ENCODE data around the gene GGCT.
"Not testable (repeated sequence)": the region's sequence is repeated elsewhere in the genome, so short reads cannot be mapped to it uniquely, and the experiment has no call there.

GGCT gene

GRCh38 chr7:30501264-30501663, 3.4 kb downstream of the GGCT start:
- H3K36me3 ChIP-seq (ENCODE audit: control insufficient read depth, insufficient read depth, low read length), result no peaks in the 10 kb centered on the region
- no peak overlapping the region for H3K9ac ChIP-seq (ENCODE audit: low read length)
- H3K9me3 ChIP-seq (ENCODE audit: control insufficient read depth, low read length), result no peaks in the 10 kb centered on the region
- no peak overlapping the region for H3K4me3 ChIP-seq (ENCODE audit: low read length)
- no peaks in the 10 kb centered on the region for H3K27me3 ChIP-seq (ENCODE audit: control insufficient read depth, insufficient read depth, low read length)
- H3K4me1 ChIP-seq (ENCODE audit: control insufficient read depth, insufficient read depth, low read length), result peaks cover 18% of the 10 kb centered on the region

- no peak overlapping the region for H3K9ac ChIP-seq (ENCODE audit: low read length)
- H3K36me3 ChIP-seq (ENCODE audit: control insufficient read depth, insufficient read depth, low read length), result no peaks in the 10 kb centered on the region
- H3K27me3 ChIP-seq (ENCODE audit: control insufficient read depth, insufficient read depth, low read length), result no peaks in the 10 kb centered on the region
- H3K4me1 ChIP-seq (ENCODE audit: control insufficient read depth, insufficient read depth, low read length), result no peaks in the 10 kb centered on the region
- no peak overlapping the region for H3K4me3 ChIP-seq (ENCODE audit: low read length)
- no peaks in the 10 kb centered on the region for H3K9me3 ChIP-seq (ENCODE audit: control insufficient read depth, low read length)
These were observed 11.4 kb downstream of the GGCT start for GRCh38 chr7:30493228-30493627.

DNA sequence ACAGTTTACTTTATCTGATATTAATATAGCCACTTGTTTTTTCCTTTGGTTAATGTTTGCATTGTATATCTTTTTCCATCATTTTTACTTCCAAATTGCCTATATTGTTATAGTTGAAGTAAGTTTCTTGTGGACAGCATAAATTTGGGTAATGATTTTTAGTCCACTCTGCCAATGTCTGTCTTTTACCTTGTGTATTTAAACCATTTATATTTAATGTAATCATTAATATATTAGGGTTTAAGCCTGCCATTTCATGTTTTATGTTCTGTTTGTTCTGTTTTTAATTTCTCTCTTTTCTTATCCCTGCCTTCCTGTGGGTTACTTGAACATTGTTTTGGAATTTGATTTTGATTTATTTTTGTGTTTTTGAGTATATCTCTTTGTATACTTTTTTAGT, 13.2 kb downstream of the GGCT start:
- H3K4me3 ChIP-seq (ENCODE audit: low read length), result no peak overlapping the region
- H3K9ac ChIP-seq (ENCODE audit: low read length), result no peak overlapping the region
- H3K27me3 ChIP-seq (ENCODE audit: control insufficient read depth, insufficient read depth, low read length), result no peaks in the 10 kb centered on the region
- H3K36me3 ChIP-seq (ENCODE audit: control insufficient read depth, insufficient read depth, low read length), result no peaks in the 10 kb centered on the region
- no peaks in the 10 kb centered on the region for H3K9me3 ChIP-seq (ENCODE audit: control insufficient read depth, low read length)
- H3K4me1 ChIP-seq (ENCODE audit: control insufficient read depth, insufficient read depth, low read length), result no peaks in the 10 kb centered on the region

DNA sequence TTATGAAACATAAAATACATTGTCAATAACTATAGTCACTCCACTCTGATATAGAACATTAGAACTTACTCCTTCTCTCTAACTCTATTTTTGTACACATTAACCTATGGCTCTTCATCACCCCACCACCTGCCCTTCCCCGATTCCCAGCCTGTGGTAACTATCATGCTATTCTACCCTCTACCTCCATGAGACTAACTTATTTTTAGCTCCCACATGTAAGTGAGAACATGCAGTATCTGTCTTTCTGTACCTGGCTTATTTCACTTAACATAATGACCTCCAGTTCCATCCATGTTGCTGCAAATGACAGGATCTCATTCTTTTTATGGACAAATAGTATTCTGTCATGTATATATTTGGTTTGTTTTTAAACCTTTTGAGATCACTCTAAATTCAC, 17.3 kb downstream of the GGCT start:
- Histone ChIP-seq H3K9ac (ENCODE audit: low read length) (no peak overlapping the region), H3K36me3 (ENCODE audit: control insufficient read depth, insufficient read depth, low read length) (no peaks in the 10 kb centered on the region), H3K9me3 (ENCODE audit: control insufficient read depth, low read length) (no peaks in the 10 kb centered on the region), H3K4me1 (ENCODE audit: control insufficient read depth, insufficient read depth, low read length) (no peaks in the 10 kb centered on the region), H3K4me3 (ENCODE audit: low read length) (no peak overlapping the region), H3K27me3 (ENCODE audit: control insufficient read depth, insufficient read depth, low read length) (no peaks in the 10 kb centered on the region)

DNA sequence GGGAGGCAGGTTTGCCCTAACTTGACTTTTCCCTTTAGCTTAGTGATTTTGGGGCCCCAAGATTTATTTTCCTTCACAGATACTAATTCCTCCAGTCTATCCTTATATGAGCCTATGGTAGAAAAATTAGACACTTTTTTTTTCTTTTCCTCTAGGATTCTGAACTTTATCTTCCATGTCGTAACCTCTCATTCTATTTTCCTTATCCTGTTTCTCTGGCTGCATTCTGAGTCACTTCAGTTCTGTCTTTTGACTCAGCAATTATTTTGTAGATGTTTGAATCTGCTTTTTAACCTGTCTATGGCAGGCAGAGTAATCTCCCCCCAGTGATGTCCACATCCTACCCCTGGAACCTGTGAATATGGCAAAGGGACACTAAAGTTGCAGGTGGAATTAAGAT, 19.0 kb downstream of the GGCT start:
- no peak overlapping the region for H3K4me3 ChIP-seq (ENCODE audit: low read length)
- H3K27me3 ChIP-seq (ENCODE audit: control insufficient read depth, insufficient read depth, low read length), result no peaks in the 10 kb centered on the region
- H3K4me1 ChIP-seq (ENCODE audit: control insufficient read depth, insufficient read depth, low read length), result no peaks in the 10 kb centered on the region
- no peaks in the 10 kb centered on the region for H3K36me3 ChIP-seq (ENCODE audit: control insufficient read depth, insufficient read depth, low read length)
- H3K9ac ChIP-seq (ENCODE audit: low read length), result no peak overlapping the region
- H3K9me3 ChIP-seq (ENCODE audit: control insufficient read depth, low read length), result no peaks in the 10 kb centered on the region

DNA sequence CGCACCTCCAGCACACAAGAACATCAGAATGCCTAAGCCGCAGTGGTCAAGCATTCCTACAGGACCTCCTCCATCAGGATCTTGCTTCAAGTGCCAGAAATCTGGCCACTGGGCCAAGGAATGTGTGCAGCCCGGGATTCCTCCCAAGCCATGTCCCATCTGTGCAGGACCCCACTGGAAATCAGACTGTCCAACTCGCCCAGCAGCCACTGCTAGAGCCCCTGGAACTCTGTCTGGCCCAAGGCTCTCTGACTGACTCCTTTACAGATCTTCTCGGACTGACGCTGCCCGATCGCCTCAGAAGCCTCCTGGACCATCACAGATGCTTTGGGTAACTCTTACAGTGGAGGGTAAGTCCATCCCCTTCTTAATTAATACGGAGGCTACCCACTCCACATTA, 23.2 kb downstream of the GGCT start:
- peaks cover 15% of the 10 kb centered on the region for H3K4me1 ChIP-seq (ENCODE audit: control insufficient read depth, insufficient read depth, low read length)
- not testable (repeated sequence) for H3K4me3 ChIP-seq (ENCODE audit: low read length); H3K27me3 ChIP-seq (ENCODE audit: control insufficient read depth, insufficient read depth, low read length); H3K9me3 ChIP-seq (ENCODE audit: control insufficient read depth, low read length); H3K36me3 ChIP-seq (ENCODE audit: control insufficient read depth, insufficient read depth, low read length); H3K9ac ChIP-seq (ENCODE audit: low read length)

GRCh38 chr7:30479202-30480120, 25.2 kb downstream of the GGCT start:
- Histone ChIP-seq H3K9ac (ENCODE audit: low read length) (peak overlapping the region; percentile 70), H3K27me3 (ENCODE audit: control insufficient read depth, insufficient read depth, low read length) (no peaks in the 10 kb centered on the region), H3K4me1 (ENCODE audit: control insufficient read depth, insufficient read depth, low read length) (peaks cover 29% of the 10 kb centered on the region), H3K4me3 (ENCODE audit: low read length) (peak overlapping the region; percentile 32), H3K9me3 (ENCODE audit: control insufficient read depth, low read length) (no peaks in the 10 kb centered on the region), H3K36me3 (ENCODE audit: control insufficient read depth, insufficient read depth, low read length) (no peaks in the 10 kb centered on the region)

DNA sequence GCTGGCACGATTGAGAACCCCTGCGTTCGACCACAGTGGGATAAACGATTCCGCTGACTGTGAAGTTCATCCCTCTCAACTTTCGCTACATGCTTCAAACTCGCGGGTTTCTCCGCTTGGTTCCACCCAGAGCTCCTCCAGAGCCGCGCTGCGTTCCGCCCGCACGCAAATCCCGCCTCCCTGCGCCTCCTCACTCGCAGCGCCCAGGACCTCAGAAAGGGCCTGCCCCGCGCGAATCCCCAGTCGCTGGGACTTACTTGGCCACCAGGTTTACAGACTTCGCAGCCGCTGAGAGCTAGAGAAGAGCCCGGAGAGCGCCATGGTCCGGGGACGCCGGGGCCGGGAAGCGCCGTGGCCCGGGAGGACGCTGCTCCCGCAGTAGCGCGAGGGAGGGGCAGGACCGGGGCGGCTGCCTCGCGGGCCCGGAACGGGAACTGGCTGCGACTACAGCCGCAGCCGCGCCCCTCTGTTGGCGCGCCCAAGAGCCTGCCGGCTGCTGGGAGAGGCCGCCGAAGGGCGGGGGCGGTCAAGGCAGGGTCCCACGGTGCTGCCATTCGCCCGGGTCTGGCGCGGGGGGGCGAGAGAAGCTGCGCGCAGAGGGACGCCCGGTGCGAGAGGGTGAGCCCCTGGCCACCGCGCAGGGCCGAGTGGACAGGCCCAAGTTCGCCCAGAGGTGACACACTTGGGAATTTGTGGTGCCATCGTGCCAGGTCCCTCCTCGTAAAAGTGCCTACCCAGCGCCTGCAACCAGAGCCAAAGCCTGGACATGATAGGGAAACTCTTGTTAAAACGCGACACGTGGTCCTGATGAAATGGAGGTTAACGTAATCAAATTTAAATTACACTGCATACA, 26.1 kb downstream of the GGCT start, which contains the start of gene NOD1:
NOD1 (minus strand) TSS at position 436 of the 853 bp plus-strand sequence. CDS start 21,863 bp downstream, outside the sequence.
- no peaks in the 10 kb centered on the region for H3K36me3 ChIP-seq (ENCODE audit: control insufficient read depth, insufficient read depth, low read length)
- peak within 1 kb of the TSS; percentile 70 for H3K9ac ChIP-seq (ENCODE audit: low read length)
- H3K4me3 ChIP-seq (ENCODE audit: low read length), result peak within 1 kb of the TSS; percentile 88
- peaks cover 31% of the 10 kb centered on the region for H3K4me1 ChIP-seq (ENCODE audit: control insufficient read depth, insufficient read depth, low read length)
- H3K9me3 ChIP-seq (ENCODE audit: control insufficient read depth, low read length), result no peaks in the 10 kb centered on the region
- no peaks in the 10 kb centered on the region for H3K27me3 ChIP-seq (ENCODE audit: control insufficient read depth, insufficient read depth, low read length)

- Histone ChIP-seq H3K4me3 (ENCODE audit: low read length) (no peak overlapping the region), H3K27me3 (ENCODE audit: control insufficient read depth, insufficient read depth, low read length) (no peaks in the 10 kb centered on the region), H3K4me1 (ENCODE audit: control insufficient read depth, insufficient read depth, low read length) (peaks cover 38% of the 10 kb centered on the region), H3K9ac (ENCODE audit: low read length) (no peak overlapping the region), H3K9me3 (ENCODE audit: control insufficient read depth, low read length) (no peaks in the 10 kb centered on the region), H3K36me3 (ENCODE audit: control insufficient read depth, insufficient read depth, low read length) (no peaks in the 10 kb centered on the region)
These were observed 28.0 kb downstream of the GGCT start for GRCh38 chr7:30476459-30477145.

GRCh38 chr7:30475580-30475979, 29.0 kb downstream of the GGCT start:
- Histone ChIP-seq H3K4me1 (ENCODE audit: control insufficient read depth, insufficient read depth, low read length) (peaks cover 48% of the 10 kb centered on the region), H3K4me3 (ENCODE audit: low read length) (no peak overlapping the region), H3K27me3 (ENCODE audit: control insufficient read depth, insufficient read depth, low read length) (no peaks in the 10 kb centered on the region), H3K9me3 (ENCODE audit: control insufficient read depth, low read length) (no peaks in the 10 kb centered on the region), H3K36me3 (ENCODE audit: control insufficient read depth, insufficient read depth, low read length) (no peaks in the 10 kb centered on the region), H3K9ac (ENCODE audit: low read length) (no peak overlapping the region)

DNA sequence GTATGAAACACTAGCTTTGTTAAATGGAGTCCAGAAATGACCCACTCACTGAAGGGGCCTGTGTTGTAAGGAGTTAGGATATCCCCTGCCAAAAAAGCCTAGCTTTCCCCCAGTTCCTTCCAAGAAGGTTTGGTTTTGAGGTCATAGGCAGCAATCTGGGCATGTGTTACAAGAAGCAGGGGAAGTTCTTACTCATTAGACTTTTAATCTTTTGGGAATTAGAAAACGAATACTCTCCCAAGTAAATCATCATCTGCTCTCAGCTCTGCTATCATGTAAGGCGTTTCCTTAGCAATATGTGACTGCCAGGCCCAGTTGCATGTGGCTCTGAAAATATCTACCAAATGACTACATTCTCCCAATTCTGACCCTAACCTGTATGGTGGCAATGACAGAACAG, 29.7 kb downstream of the GGCT start:
- peaks cover 51% of the 10 kb centered on the region for H3K4me1 ChIP-seq (ENCODE audit: control insufficient read depth, insufficient read depth, low read length)
- H3K9me3 ChIP-seq (ENCODE audit: control insufficient read depth, low read length), result no peaks in the 10 kb centered on the region
- H3K36me3 ChIP-seq (ENCODE audit: control insufficient read depth, insufficient read depth, low read length), result no peaks in the 10 kb centered on the region
- no peaks in the 10 kb centered on the region for H3K27me3 ChIP-seq (ENCODE audit: control insufficient read depth, insufficient read depth, low read length)
- H3K4me3 ChIP-seq (ENCODE audit: low read length), result no peak overlapping the region
- no peak overlapping the region for H3K9ac ChIP-seq (ENCODE audit: low read length)
